ENCODE measurements around the gene KLRB1.

GRCh38 chr12:9606736-9607372 lies 862 bp downstream of the KLRB1 start:
- TF ChIP-seq CTCF (IDR thresholded peaks at IDR 0.05; ENCODE audit: insufficient read depth, low read length) (no peak), POLR2AphosphoS5 (IDR thresholded peaks at IDR 0.05; ENCODE audit: low read depth) (no peak), GABPA (IDR thresholded peaks at IDR 0.05; ENCODE audit: low read depth) (no peak)

All from HL-60 (cell line).